HG03066 (cell line): Measurements from ENCODE around the gene MICU1.
"Not testable (repeated sequence)": the region's sequence is repeated elsewhere in the genome, so short reads cannot be mapped to it uniquely, and the experiment has no call there.

ENCODE experiments used
- ATAC-seq: cut with Tn5 transposase; IDR thresholded peaks from one replicate; pipeline ENCODE4 v1.9.1; 2021; ENCODE audit warnings: low read depth; ENCODE audit not compliant: unreplicated experiment

MICU1 gene

DNA sequence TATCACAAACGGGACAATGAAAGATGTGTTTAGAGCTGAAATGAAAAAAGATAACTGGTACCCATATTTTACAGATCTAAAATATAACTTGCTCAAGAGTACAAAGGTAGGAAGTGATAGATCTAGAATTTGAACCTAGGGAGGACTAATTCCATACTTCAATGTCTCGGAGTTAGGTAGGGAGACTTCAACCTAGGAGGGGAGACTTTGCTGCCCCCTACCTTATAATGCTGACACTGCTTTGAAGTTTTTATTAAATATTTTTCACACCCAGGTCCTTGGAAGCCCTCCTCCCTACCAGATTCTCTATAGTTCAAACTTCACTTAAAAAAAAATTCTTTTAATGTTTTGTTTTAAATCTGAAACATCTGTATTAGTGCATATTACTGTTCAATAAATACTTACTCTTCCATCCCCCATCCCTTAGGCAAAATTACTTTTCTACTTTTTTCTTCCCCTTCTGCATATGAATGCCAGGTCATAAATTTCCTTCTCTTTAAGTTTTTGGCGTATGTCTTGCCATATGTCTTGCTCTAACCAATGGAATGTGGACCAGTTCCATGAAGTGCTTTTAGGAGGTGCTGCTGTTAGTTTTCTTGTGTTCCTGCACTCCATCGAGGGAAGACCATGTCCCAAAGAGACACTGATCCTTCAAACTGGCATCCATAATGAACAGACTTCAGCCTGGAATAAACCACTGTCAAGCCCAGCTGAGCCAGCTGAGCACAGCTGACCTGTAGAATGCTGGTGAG lies 57.8 kb downstream of the MICU1 start:
- ATAC-seq = no peak

DNA sequence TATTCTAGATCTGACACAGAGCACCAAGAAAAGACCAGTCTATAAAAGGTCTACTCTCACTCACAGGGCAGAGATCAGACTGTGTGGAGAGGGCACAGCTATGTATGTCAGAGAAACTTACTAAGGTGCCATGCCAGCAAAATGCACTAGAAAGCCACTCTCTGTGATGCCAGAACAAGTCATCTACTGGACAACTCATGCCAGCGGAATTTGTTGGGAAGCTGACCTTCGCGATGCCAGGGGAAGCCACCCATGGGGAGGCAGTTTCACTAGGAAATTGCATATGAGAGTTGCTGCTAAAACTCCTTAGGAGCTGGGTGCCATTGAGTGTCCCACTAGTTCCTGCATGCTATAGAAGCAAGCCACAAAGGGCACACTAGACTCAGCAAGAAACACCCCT lies 58.5 kb downstream of the MICU1 start:
- no peak for ATAC-seq

DNA sequence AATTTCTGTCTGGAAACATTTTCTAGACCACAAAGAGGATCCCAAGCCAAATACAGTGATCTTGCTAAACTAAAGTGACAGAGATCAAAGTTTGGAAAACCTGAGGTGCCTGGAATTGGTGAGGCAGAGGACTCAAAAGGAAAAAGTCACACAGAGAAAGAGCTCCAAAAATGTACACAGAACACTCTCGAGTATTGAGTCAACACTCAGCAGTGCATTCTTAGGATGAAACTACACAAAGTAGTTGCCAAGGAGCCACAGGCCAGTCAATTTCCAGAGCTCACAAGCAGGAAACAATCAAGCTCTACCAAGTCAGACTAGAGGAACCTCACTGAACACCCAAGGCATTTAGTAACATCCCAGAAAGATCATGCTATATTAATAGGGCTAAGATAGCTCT lies 61.3 kb downstream of the MICU1 start:
- ATAC-seq = no peak

DNA sequence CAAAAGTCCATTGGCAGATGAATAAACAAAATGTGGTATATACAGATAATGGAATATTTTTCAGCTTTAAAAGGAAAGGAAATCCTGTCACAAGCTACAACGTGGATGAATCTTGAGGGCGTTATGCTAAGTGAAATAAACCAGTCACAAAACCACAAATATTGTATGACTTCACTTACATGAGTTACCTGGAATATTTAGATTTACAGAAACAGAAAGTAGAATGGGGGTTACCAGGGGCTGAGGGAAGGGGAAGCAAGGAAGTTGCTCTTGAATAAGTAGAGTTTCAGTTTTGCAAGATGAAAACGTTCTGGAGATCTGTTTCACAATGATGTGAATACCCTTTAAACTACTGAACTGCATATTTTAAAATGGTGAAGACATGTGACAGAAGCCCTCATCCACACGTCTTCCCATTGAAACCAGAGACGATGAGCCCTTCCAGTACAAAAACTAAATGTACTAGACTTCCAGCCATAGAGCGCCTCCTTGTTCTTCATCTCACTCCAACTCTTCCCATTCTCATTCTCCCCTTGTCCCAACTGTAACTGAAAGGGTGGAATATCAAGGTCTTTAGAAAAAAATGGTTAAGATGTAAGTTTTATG lies 62.4 kb downstream of the MICU1 start:
- no peak for ATAC-seq

DNA sequence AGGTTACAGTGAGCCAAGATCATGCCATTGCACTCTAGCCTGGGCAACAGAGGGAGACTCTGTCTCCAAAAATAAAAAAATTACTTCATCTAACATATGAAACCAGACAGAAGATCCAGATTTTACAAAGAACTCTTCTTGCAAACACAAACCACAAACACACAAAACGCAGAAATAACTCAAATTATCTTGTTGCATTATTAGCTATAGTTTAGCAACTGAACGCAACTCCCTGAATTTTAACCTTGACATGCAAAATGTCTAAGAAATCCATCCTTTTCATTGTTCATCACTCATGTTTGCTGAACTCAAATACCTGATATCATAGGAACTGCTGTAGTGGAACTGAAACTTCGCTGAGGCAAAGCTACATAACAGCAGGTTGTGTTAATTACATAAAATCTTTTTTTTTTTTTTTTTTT lies 64.1 kb downstream of the MICU1 start:
- ATAC-seq = no peak

DNA sequence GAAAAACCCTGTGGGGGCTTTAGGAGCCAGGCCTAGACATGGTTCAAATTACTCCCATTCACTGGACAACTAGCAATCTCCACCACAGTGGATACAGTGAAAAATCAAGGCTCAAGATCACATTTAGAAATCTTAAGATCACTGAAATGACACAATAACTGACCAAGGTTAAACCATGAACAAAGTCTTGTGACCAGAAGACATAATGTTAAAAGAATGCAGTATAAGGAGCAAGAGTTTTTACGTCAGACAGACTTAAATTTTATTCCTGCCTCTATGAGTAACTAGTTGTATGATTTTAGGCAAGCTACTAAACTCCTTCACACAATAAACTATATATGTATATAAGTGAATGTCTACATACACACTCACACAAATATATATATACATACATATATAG lies 68.5 kb downstream of the MICU1 start:
- no peak for ATAC-seq

DNA sequence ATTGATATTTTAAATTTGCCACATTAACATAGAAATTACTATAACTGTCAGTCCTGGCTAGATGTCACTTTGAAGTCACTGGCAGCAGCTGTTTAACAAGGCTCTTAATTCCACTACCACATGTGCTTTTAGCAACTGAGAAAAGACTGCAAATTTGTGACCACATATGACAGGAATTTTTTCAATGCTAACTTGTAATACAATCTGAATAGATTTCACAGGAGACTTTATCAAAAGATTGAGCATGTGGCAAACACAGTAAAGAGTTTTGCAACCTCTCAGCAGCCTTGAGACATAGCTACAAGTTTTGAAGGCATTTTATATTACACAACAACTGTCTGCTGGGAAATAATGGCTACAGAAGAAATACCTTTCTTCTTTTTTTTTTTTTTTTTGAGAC lies 73.0 kb downstream of the MICU1 start:
- ATAC-seq = no peak

DNA sequence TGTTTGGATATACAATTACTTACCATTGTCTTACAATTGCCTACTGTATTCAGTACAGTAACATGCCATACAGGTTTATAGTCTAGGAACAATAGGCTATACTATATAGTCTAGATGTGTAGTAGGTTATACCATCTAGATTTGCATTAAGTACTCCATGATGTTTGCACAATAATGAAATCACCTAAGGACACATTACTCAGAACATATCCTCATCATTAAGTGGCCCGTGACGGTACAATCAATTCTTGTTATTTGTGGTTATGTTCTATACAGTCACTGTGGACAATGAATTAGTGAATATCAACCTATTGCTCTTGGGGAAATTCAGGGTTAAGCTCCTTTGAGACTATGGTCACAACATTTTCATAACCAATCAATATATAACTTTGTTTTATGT lies 75.6 kb downstream of the MICU1 start:
- no peak for ATAC-seq

DNA sequence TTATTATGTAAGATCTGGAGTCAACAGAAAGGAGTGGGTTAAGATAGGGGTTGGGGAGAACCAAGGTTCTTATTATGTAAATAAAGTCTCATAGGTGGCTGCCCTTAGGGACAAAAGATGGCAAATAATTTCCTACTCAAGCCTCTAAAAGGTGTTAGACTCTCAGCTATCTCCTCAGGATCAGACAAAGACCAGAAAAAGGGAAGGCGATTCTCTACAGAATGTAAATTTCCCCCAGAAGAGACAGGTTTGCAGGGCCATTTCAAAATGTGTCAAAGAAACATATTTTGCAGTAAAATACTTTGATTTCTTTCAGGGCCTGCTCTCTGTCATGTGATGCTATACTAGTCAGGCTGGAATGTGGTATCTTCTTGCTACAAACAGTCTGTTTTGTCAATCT lies 80.3 kb downstream of the MICU1 start:
- ATAC-seq = no peak

DNA sequence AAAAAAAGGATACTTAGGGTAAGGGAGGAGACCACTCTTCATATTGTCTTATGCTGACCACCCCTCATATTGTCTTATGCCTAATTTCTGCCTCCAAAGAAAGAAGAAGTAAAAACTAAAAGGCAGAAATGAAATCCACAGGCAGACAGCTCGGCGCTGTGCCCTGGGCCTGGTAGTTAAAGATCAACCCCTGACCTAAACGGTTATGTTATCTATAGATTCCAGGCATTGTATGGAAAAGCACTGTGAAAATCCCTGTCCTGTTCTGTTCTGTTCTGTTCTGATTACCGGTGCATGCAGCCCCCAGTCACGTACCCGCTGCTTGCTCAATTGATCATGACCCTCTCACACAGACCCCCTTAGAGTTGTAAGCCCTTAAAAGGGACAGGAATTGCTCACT lies 82.0 kb downstream of the MICU1 start:
- ATAC-seq = not testable (repeated sequence)

DNA sequence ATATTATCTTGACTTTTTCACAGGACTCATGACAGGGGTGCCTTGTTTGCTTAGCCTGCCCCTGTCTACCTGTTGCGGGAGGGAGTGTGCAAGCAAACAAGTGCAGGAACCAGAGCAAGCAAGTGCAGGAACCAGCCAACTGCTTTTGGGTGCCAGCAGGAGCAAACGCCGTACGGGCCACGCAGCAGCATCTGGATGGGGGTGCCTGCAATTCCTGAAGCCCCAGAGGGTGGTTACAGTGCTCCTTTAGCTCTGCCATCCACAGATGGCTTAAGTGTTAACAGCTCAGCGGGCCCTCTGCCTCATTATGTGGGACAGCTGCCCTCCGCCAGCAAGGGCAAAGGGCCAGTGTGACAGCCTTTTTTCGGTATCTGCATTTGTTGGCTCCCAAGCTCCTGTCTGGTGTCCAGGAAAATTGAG lies 83.5 kb downstream of the MICU1 start:
- no peak for ATAC-seq

DNA sequence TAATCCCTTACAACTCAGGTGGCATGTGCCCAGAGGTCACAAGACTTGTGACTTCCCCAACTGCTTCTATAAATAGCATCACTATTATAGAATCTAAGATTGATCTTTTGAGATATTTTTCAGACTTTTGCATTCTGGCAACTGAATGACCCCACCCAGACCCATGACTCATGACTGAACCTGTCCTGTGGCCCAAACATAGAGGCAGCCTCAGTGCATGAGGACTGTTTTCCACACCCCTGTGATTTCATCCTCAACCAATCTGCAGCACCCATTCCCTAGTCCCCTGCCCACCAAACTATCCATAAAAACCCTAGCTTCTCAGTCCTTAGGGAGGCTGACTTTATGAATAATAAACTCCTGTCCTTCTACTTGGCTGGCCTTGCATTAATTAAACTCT lies 84.5 kb downstream of the MICU1 start:
- ATAC-seq = no peak

DNA sequence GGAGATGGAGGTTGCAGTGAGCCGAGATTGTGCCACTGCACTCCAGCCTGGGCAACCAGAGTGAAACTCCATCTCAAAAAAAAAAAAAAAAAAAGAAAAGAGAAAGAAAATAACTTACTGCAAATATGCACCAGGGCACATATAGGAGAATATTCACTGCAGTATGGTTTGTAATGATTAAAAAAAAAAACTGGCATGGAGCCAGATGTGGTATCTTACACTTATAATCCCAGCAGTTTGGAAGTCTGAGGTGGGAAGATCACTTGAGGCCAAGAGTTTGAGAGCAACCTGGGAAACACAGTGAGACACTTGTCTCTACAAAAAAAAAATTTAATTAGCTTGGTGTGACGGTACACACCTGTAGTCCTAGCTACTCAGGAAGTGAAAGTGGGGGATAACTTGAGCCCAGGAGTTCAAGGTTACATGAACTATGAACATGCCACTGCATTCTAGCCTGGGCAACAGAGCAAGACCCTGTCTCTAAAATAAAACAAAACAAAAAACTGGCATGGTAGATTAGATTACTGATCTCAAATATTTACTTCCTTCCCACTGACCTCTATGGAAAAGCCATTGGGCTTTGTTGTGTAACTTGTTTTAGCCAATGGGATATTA lies 85.6 kb downstream of the MICU1 start:
- no peak for ATAC-seq

DNA sequence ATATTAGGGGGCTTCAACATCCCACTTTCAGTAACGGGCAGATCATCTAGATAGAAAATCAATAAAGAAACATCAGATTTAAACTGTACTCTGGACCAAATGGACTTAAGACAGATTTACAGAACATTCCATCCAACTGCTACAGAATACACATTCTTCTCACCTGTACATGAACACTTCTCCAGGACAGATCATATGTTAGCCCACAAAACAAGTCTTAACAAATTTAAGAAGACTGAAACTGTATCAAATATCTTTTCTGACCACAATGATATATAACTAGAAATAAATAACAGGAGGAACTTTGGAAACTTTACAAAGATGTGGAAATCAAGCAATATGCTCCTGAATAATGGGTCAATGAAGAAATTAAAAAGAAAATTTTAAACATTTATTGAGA lies 86.7 kb downstream of the MICU1 start:
- ATAC-seq = no peak

DNA sequence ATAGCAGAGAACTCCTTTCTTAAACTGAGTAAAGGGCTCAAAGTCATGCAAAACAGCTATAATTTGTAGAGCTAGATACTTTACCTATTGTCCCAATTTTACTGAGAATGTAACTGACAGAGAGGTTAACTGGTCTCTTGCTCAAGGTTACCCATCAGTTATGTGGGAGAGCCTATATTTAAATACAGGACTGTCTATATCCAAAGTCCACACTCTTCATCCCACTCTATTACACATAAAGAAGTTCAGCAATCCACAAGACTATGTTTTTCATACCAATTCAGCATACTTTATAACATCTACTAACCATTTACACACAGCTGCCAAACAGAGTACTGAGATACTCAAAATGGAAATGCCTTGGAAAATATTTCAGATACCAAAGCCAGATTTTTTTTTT lies 100.2 kb downstream of the MICU1 start:
- no peak for ATAC-seq

DNA sequence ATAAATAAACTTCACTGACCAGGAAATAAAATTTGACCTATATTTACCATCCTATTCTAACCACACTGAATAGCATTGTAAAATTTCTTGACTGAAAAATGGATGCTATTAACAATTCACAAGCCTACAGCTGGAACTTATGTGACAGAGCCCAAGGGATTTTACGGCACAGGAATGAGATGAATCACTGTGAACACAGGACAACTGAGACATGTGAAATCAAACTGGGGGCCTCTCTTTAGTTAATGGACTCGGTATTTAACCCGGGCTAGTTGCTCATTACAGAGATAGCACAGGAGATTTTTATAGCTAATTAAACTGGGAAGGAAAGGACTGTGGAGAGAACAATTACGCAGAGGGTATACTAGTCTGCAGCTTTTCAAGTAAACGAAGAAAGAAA lies 100.6 kb downstream of the MICU1 start:
- ATAC-seq = no peak

DNA sequence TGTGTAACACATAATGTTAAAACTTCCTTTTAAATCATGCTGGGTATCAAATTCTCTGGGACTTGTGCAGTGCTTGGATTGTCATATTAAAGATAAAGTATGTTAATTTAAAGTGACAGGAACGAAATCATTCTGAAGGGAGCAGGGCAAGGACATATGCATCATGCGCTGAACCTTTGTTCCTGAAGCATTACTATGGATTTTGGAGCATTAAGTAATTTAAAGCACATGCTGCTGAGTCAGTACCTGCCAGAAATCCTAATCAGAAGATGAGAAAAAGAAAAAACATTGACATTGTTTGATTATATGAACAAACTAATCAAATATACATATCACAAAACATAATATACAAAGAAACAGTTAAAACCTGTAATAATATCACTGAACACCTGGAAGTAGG lies 101.4 kb downstream of the MICU1 start:
- no peak for ATAC-seq

DNA sequence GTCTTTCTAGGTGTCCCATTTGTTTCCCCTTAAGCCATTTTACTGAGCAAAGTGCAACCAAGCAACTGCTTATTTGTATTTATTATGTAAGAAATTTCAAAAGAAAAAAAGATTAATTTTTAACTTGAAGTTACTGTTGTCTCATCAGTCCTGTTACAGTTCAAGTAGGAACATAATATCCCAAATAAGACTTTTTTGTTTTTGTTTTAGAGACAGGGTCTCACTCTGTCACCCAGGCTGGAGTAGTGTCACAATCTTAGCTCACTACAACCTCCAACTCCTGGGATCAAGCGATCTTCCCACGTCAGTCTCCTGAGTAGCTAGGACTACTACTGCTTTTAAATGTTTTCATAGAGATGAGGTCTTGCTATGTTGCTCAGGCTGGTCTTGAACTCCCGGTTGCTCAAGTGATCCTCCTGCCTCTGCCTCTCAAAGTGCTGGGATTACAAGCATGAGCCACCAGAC lies 101.9 kb downstream of the MICU1 start:
- ATAC-seq = no peak

DNA sequence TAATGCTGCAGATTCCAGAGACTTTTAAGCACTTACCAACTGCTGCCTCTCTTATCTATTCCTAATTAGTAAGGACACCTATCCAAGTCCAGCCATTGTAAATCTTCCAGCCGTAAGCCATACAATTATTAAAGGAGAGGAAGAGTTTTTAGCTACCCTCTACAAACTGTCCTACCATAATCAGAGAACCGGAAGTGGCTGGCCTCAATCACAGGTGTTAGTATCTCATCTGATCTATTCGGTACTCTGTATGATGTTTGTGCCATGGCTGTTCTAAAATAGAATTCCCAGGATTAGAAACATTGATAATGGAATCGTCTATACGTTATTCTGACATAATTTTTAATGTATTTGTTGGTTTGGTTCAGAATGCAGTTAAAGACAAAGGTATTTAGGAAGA lies 102.8 kb downstream of the MICU1 start:
- ATAC-seq = no peak

DNA sequence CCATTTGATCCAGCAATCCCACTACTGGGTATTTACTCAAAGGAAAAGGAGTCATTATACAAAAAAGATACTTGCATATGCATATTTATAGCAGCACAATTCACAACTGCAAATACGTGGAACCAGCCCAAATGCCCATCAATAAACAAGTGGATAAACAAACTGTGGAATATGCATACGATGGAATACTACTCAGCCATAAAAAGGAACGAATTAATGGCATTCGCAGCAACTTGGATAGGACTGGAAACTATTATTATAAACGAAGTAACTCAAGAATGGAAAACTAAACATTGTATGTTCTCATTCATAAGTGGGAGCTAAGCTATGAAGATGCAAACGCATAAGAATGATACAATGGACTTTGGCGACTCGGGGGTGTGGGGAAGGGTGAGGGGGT lies 108.6 kb downstream of the MICU1 start:
- no peak for ATAC-seq

DNA sequence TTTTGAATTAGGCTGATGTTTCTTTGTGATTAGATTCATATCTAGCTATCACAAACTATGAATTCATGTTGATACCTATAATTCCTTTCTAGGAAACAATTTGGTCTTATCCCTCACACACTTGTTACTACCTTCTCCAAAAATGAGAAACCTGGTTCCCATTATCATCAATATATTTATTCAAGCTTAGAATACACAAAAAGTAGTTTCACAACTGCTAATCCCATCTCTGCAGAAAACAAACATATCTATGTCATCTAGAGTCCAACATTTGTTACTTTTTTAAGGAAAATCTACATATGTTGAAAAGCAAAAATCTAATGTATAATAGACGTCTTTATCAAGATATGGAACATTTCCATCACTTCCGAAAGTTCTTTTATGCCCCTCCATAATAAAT lies 110.4 kb downstream of the MICU1 start:
- no peak for ATAC-seq

DNA sequence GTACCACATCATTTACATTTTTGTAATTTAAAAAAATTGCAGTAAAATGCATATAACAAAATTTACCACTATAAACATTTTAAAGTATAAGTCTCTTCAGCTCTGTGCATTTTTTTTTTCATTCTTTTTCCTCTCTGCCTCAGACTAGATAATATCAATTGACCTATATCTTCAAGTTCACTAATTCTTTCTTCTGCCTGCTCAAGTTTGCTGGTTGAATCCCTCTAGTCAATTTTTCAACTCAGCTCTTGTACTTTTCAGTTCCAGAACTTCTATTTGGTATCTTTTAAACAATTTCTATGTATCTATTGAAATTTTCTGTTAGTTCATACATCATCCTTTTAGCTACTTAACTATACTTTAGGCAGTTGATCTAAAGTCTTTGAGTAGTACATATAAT lies 112.0 kb downstream of the MICU1 start:
- no peak for ATAC-seq
